ENCODE measurements around the gene NRP2.

NRP2 gene

GRCh38 chr2:205786976-205787375 is 104.7 kb downstream of the NRP2 start:
- no peak for TF ChIP-seq CTCF (IDR thresholded peaks at IDR 0.05; ENCODE audit: low read depth, low read length, missing control alignments)
- in situ Hi-C loops (cut with HindIII; ENCODE audit: low sequenced_read_pairs), result no loop called here
- no peak overlapping the region for H3K4me3 ChIP-seq (ENCODE audit: low read depth, low read length)

GRCh38 chr2:205787761-205788160 is 105.5 kb downstream of the NRP2 start:
- no peak overlapping the region for H3K4me3 ChIP-seq (ENCODE audit: low read depth, low read length)
- in situ Hi-C loops (cut with HindIII; ENCODE audit: low sequenced_read_pairs), result no loop called here
- no peak for DNase-seq (ENCODE audit: low read depth)
- TF ChIP-seq CTCF (IDR thresholded peaks at IDR 0.05; ENCODE audit: low read depth, low read length, missing control alignments), result no peak

More at GRCh38 chr2:205786976-205787375, 104.7 kb downstream of the NRP2 start:
- no peak for DNase-seq (ENCODE audit: low read depth)

- no peak for DNase-seq (ENCODE audit: low read depth)
- H3K4me3 ChIP-seq (ENCODE audit: low read depth, low read length), result no peak overlapping the region
- in situ Hi-C loops (cut with HindIII; ENCODE audit: low sequenced_read_pairs), result no loop called here
Observed at GRCh38 chr2:205789906-205790305, 107.6 kb downstream of the NRP2 start.

GRCh38 chr2:205792908-205793307 is 110.6 kb downstream of the NRP2 start:
- DNase-seq (ENCODE audit: low read depth), result no peak
- in situ Hi-C loops (cut with HindIII; ENCODE audit: low sequenced_read_pairs), result no loop called here
- no peak for TF ChIP-seq CTCF (IDR thresholded peaks at IDR 0.05; ENCODE audit: low read depth, low read length, missing control alignments)
- no peak overlapping the region for H3K4me3 ChIP-seq (ENCODE audit: low read depth, low read length)

More at GRCh38 chr2:205789906-205790305, 107.6 kb downstream of the NRP2 start:
- no peak for TF ChIP-seq CTCF (IDR thresholded peaks at IDR 0.05; ENCODE audit: low read depth, low read length, missing control alignments)

GRCh38 chr2:205796805-205797313 is 114.6 kb downstream of the NRP2 start:
- no peak for TF ChIP-seq CTCF (IDR thresholded peaks at IDR 0.05; ENCODE audit: low read depth, low read length, missing control alignments)
- in situ Hi-C loops (cut with HindIII; ENCODE audit: low sequenced_read_pairs), result no loop called here
- no peak overlapping the region for H3K4me3 ChIP-seq (ENCODE audit: low read depth, low read length)
- DNase-seq (ENCODE audit: low read depth), result no peak

- no peak for DNase-seq (ENCODE audit: low read depth)
- H3K4me3 ChIP-seq (ENCODE audit: low read depth, low read length), result no peak overlapping the region
- TF ChIP-seq CTCF (IDR thresholded peaks at IDR 0.05; ENCODE audit: low read depth, low read length, missing control alignments), result no peak
- in situ Hi-C loops (cut with HindIII; ENCODE audit: low sequenced_read_pairs), result no loop called here
Observed at GRCh38 chr2:205797866-205798265, 115.6 kb downstream of the NRP2 start.
